H1 (cell line): ENCODE measurements around the gene LCLAT1. TPM values are rescaled to one million over a fixed set of nuclear protein-coding genes. Genes with fewer than 3 reads are reported as not detected.

Source experiments
- FOSL1 ChIP-seq: IDR thresholded peaks from 2 replicates; pipeline ENCODE4 v1.6.1; 2011; ENCODE audit warnings: mild to moderate bottlenecking, low read depth, low read length, moderate library complexity; ENCODE audit not compliant: insufficient read depth
- KDM1A ChIP-seq: fragments of 200-600, 300-600 bp; sonication (generic); IDR thresholded peaks from 2 replicates; pipeline ENCODE4 v1.7.1; 2016; ENCODE audit warnings: mild to moderate bottlenecking, low read length, borderline replicate concordance
- KDM5A ChIP-seq: fragments of 200-600 bp; IDR thresholded peaks from 2 replicates; pipeline ENCODE4 v1.7.1; 2012; ENCODE audit warnings: mild to moderate bottlenecking, low read length, inconsistent platforms, mixed read lengths
- POLR2A ChIP-seq, 2 experiments: IDR thresholded peaks; 1 replicate in 1 of 2; 2 replicates in 1 of 2; pipeline ENCODE4 v1.6.1; 2011; ENCODE audit warnings: low read depth in 2 of 2, low read length in 2 of 2, mild to moderate bottlenecking in 2 of 2; ENCODE audit errors: control extremely low read depth in 1 of 2
- SIN3A ChIP-seq, 2 experiments: IDR thresholded peaks in 1 of 2; conservative IDR thresholded peaks in 1 of 2; 2 replicates each; pipeline ENCODE4 v1.6.1; 2011 to 2012; ENCODE audit warnings: low read length in 2 of 2, improper control_type of control experiment in 1 of 2, low read depth in 1 of 2, mild to moderate bottlenecking in 1 of 2
- polyA plus RNA-seq, 7 experiments: library from polyadenylated mRNA; depleted of rRNA in 3 of 7; stranded (reverse) in 5 of 7; unstranded in 2 of 7; fragments of >200 nt in 5 of 7; fragments of 200-250 nt in 2 of 7; gene quantifications; 1 replicate in 5 of 7; 2 replicates in 1 of 7; 4 replicates in 1 of 7; pipeline versions ENCODE4 v1.2.1 to v1.2.3, GENCODE V29; 2011 to 2013; ENCODE audit warnings: missing spikeins in 2 of 7, mixed read lengths in 2 of 7
- total RNA-seq: library from RNA; stranded (reverse); fragmentation: NEBNext Ultra II Directional; extraction: Animal tissue kit (Norgen Biotek cat#: 25700); gene quantifications from 2 replicates; pipeline ENCODE4 v1.2.1, GENCODE V29; 2021

The LCLAT1 gene
- total and polyA plus RNA-seq, 2 of the 8 experiments (the other 6 are each of a cell fraction or from before 2014, with no cell fraction given) = 7.6 to 22.0 TPM

DNA sequence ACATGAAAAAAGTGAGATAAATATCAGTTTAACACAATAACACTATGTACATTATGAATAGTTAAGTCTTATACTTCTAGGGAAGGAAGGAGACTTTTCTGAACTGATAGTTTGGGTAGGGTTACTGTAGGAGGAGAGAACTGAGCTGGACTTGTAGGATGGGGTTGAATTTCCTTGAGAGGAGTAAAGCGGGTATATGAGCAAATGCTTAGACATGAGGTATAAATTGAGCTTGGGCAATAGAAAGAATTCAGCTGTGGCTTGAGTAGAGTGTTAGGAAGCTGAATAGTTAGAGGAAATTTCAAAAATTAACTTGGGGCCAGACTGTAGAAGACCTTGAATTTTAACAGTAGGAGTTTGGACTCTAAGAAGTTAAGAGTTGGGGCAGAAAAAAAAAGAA is 45.1 kb downstream of the LCLAT1 start (continued):
- TF ChIP-seq POLR2A (IDR thresholded peaks at IDR 0.05; ENCODE audit: control extremely low read depth in 1 of 2, low read depth in 2 of 2, low read length in 2 of 2) (no peak), SIN3A (conservative IDR thresholded peaks at IDR 0.05 in 1 of 2, IDR thresholded peaks at IDR 0.05 in 1 of 2; ENCODE audit: low read depth in 1 of 2, low read length in 2 of 2) (no peak), FOSL1 (no peak), KDM5A (no peak), KDM1A (no peak)
